NCI-H2171 treated with DMSO at 0.1 percent for 48 hours (cell line): ENCODE results near the gene ARID3A.

Experiments
- DNase-seq: peaks from one replicate; lab custom pipeline; 2025; lab: John Stamatoyannopoulos, UW

ARID3A gene

GRCh38 chr19:990119-990571, 64.3 kb downstream of the ARID3A start:
- no peak for DNase-seq

- no peak for DNase-seq
These were observed 64.9 kb downstream of the ARID3A start for GRCh38 chr19:990746-991145.

- DNase-seq = no peak
These were observed 65.5 kb downstream of the ARID3A start for GRCh38 chr19:991174-991931.

GRCh38 chr19:991932-992669, 66.3 kb downstream of the ARID3A start:
- no peak for DNase-seq

GRCh38 chr19:992670-993055, 66.8 kb downstream of the ARID3A start:
- no peak for DNase-seq

- DNase-seq = no peak
These were observed 67.6 kb downstream of the ARID3A start for GRCh38 chr19:993361-993830.

- no peak for DNase-seq
These were observed 68.1 kb downstream of the ARID3A start for GRCh38 chr19:993831-994393.

GRCh38 chr19:994516-994915, 68.7 kb downstream of the ARID3A start:
- DNase-seq = no peak

GRCh38 chr19:995051-995827, 69.4 kb downstream of the ARID3A start:
- peak; percentile 55 for DNase-seq

GRCh38 chr19:996051-996838, 70.4 kb downstream of the ARID3A start:
- DNase-seq = peak; percentile 68

GRCh38 chr19:998064-998463, 72.2 kb downstream of the ARID3A start:
- no peak for DNase-seq

GRCh38 chr19:999379-999719, 73.5 kb downstream of the ARID3A start:
- DNase-seq = no peak

- no peak for DNase-seq
These were observed 74.3 kb downstream of the ARID3A start, which contains the start of gene GRIN3B for GRCh38 chr19:1000095-1000494. TSS of gene GRIN3B (plus strand) at chr19:1000419. CDS start at chr19:1000438, 19 bp downstream.

- DNase-seq = no peak
These were observed 75.0 kb downstream of the ARID3A start for GRCh38 chr19:1000591-1001537.

- DNase-seq = peak; percentile 7
These were observed 75.8 kb downstream of the ARID3A start for GRCh38 chr19:1001538-1002166.

GRCh38 chr19:1002600-1002999, 76.8 kb downstream of the ARID3A start:
- DNase-seq = no peak

GRCh38 chr19:1003283-1003682, 77.4 kb downstream of the ARID3A start:
- DNase-seq = no peak

GRCh38 chr19:1004204-1004802, 78.5 kb downstream of the ARID3A start:
- DNase-seq = no peak
